ENCODE results near the gene CYP39A1. TPM values are rescaled to one million over a fixed set of nuclear protein-coding genes. Genes with fewer than 3 reads are reported as not detected.

Gene CYP39A1
- total and polyA plus RNA-seq, 9 of the 15 experiments (the other 6 are each of a cell fraction or from before 2014, with no cell fraction given), result not detected

DNA sequence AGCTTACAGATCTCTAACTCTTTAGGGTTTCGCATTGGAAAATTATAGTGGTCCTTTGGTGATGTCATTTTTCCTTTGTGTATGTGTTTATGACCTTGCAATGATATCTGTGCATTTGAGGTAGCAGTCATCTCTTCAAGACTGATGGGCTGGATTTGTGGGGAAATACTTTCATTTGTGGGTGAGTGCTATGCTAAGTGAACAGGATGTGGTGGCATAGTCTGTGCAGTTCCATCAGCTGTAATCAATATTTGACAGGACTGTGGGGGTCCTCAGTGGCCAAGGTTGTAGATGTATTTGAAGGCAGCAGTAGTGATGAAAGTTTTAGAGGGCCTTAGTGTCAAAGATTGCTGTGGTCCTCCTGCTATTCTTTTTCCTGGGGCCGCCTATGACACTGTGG is 79.5 kb downstream of the CYP39A1 start:
- Histone ChIP-seq H3K9ac (ENCODE audit: insufficient read depth in 1 of 2, low read depth in 2 of 2, low read length in 2 of 2) (no peak overlapping the region), H4K20me1 (replicated peaks; ENCODE audit: control insufficient read depth, insufficient read depth, low read length) (no peaks in the 10 kb centered on the region), H3K4me2 (ENCODE audit: insufficient read depth, low read length) (no peak overlapping the region), H3K79me2 (ENCODE audit: control insufficient read depth, insufficient read depth, low read length) (no peaks in the 10 kb centered on the region), H3K9me3 (replicated peaks; ENCODE audit: control insufficient read depth, insufficient read depth, low read depth, low read length) (no peaks in the 10 kb centered on the region), H3K27me3 (ENCODE audit: control insufficient read depth in 2 of 2, insufficient read depth in 2 of 2, low read length in 2 of 2) (no peaks in the 10 kb centered on the region), H3K9me1 (ENCODE audit: control insufficient read depth, insufficient read depth, low read length) (no peaks in the 10 kb centered on the region), H3K4me1 (replicated peaks in 1 of 2; ENCODE audit: control insufficient read depth in 2 of 2, insufficient read depth in 2 of 2, low read length in 2 of 2) (no peaks in the 10 kb centered on the region), H3K36me3 (ENCODE audit: control insufficient read depth, insufficient read depth, low read length) (no peaks in the 10 kb centered on the region), H3K4me3 (no peak overlapping the region), H2AFZ (ENCODE audit: low read depth, low read length) (no peak overlapping the region), H3K27ac (ENCODE audit: extremely low read depth, low read depth, low read length) (no peak overlapping the region)
- FAIRE-seq (no peak), ATAC-seq (no peak), DNase-seq (ENCODE audit: extremely low read depth in 1 of 4, low spot score in 3 of 4) (no peak)
- POLR2A ChIA-PET, result no interaction called here
- no peak for TF ChIP-seq BACH1 (tag; IDR thresholded peaks at IDR 0.05)
- no peak for TF ChIP-seq NELFE (IDR thresholded peaks at IDR 0.05; ENCODE audit: insufficient read depth, insufficient read length)
- no peak for TF ChIP-seq PCBP2 (IDR thresholded peaks at IDR 0.05; ENCODE audit: low read depth, low read length, poor library complexity, severe bottlenecking)
- no peak for TF ChIP-seq XRCC4 (IDR thresholded peaks at IDR 0.05; ENCODE audit: extremely low read depth, insufficient read depth, insufficient read length)
- TF ChIP-seq, protein P1, sequence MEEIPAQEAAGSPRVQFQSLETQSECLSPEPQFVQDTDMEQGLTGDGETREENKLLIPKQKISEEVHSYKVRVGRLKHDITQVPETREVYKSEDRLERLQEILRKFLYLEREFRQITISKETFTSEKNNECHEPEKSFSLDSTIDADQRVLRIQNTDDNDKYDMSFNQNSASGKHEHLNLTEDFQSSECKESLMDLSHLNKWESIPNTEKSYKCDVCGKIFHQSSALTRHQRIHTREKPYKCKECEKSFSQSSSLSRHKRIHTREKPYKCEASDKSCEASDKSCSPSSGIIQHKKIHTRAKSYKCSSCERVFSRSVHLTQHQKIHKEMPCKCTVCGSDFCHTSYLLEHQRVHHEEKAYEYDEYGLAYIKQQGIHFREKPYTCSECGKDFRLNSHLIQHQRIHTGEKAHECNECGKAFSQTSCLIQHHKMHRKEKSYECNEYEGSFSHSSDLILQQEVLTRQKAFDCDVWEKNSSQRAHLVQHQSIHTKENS (CRISPR knock-in tag; IDR thresholded peaks at IDR 0.05), result no peak
- no peak for TF ChIP-seq TRIM28 (IDR thresholded peaks at IDR 0.05)
- WGBS (ENCODE audit: insufficient coverage, low coverage, missing lambda C conversion rate), result 5% methylated on average over 2 of the region's 2 CpGs
- no TSS peak for BruUV-seq (replicated peaks)
- in situ Hi-C loops (cut with MboI) (no loop called here), intact Hi-C loops (cut with micrococcal nuclease) (no loop called here)
- CTCF ChIA-PET (ENCODE audit: low intra/inter-chr PET ratio), result no interaction called here

DNA sequence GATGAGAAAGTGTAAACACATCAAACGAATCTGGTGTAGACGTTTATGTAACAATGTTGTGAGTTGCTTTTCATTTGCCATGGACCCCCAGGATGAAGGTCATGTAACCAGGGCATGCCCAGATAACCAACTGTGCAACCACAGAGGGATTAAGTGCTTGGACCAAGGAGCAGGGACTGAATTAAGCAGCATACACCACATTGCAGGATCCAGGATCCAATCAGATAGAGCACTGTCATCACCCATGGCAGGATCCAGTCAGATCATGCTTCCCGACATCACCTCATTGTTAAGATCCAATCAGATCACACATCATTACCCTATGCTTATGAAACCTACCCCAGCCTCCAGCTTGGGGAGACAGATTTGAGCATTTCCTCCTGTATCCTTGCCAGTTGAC is 87.1 kb downstream of the CYP39A1 start:
- FAIRE-seq, result no peak
- POLR2A ChIA-PET, result no interaction called here
- TF ChIP-seq, protein P2, sequence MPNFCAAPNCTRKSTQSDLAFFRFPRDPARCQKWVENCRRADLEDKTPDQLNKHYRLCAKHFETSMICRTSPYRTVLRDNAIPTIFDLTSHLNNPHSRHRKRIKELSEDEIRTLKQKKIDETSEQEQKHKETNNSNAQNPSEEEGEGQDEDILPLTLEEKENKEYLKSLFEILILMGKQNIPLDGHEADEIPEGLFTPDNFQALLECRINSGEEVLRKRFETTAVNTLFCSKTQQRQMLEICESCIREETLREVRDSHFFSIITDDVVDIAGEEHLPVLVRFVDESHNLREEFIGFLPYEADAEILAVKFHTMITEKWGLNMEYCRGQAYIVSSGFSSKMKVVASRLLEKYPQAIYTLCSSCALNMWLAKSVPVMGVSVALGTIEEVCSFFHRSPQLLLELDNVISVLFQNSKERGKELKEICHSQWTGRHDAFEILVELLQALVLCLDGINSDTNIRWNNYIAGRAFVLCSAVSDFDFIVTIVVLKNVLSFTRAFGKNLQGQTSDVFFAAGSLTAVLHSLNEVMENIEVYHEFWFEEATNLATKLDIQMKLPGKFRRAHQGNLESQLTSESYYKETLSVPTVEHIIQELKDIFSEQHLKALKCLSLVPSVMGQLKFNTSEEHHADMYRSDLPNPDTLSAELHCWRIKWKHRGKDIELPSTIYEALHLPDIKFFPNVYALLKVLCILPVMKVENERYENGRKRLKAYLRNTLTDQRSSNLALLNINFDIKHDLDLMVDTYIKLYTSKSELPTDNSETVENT (CRISPR knock-in tag; IDR thresholded peaks at IDR 0.05), result no peak
- TF ChIP-seq PTRF (tag; IDR thresholded peaks at IDR 0.05) (no peak), TEAD4 (IDR thresholded peaks at IDR 0.05; ENCODE audit: low read length) (no peak), TEAD4 (CRISPR knock-in tag; IDR thresholded peaks at IDR 0.05; ENCODE audit: borderline replicate concordance) (no peak), GABPB1 (CRISPR knock-in tag; IDR thresholded peaks at IDR 0.05) (no peak), RFX5 (IDR thresholded peaks at IDR 0.05; ENCODE audit: low read depth, low read length) (no peak)

More for the DNA sequence above, 87.1 kb downstream of the CYP39A1 start:
- in situ Hi-C loops (cut with MboI) (no loop called here), intact Hi-C loops (cut with micrococcal nuclease) (no loop called here)
- H3K36me3 ChIP-seq (ENCODE audit: control insufficient read depth, insufficient read depth, low read length), result no peaks in the 10 kb centered on the region
- WGBS (ENCODE audit: insufficient coverage, low coverage, missing lambda C conversion rate), result 0% methylated on average over 3 of the region's 3 CpGs
- H4K20me1 ChIP-seq (replicated peaks; ENCODE audit: control insufficient read depth, insufficient read depth, low read length), result no peaks in the 10 kb centered on the region
- H3K9me3 ChIP-seq (replicated peaks; ENCODE audit: control insufficient read depth, insufficient read depth, low read depth, low read length), result no peaks in the 10 kb centered on the region
- CTCF ChIA-PET (ENCODE audit: low intra/inter-chr PET ratio), result no interaction called here
- no peak overlapping the region for H3K4me3 ChIP-seq
- no peak overlapping the region for H3K27ac ChIP-seq (ENCODE audit: extremely low read depth, low read depth, low read length)
- no TSS peak for BruUV-seq (replicated peaks)
- no peaks in the 10 kb centered on the region for H3K79me2 ChIP-seq (ENCODE audit: control insufficient read depth, insufficient read depth, low read length)
- H3K4me2 ChIP-seq (ENCODE audit: insufficient read depth, low read length), result no peak overlapping the region
- DNase-seq (ENCODE audit: extremely low read depth in 1 of 4, low spot score in 3 of 4), result no peak
- no peak overlapping the region for H3K9ac ChIP-seq (ENCODE audit: insufficient read depth in 1 of 2, low read depth in 2 of 2, low read length in 2 of 2)
- H3K9me1 ChIP-seq (ENCODE audit: control insufficient read depth, insufficient read depth, low read length), result no peaks in the 10 kb centered on the region
- no peak for ATAC-seq
- H3K27me3 ChIP-seq (ENCODE audit: control insufficient read depth in 2 of 2, insufficient read depth in 2 of 2, low read length in 2 of 2), result no peaks in the 10 kb centered on the region
- H2AFZ ChIP-seq (ENCODE audit: low read depth, low read length), result no peak overlapping the region
- no peaks in the 10 kb centered on the region for H3K4me1 ChIP-seq (replicated peaks in 1 of 2; ENCODE audit: control insufficient read depth in 2 of 2, insufficient read depth in 2 of 2, low read length in 2 of 2)

Data from K562 (cell line).